Activated CD4-positive, CD25-positive, alpha-beta regulatory T cell (primary cell): ENCODE measurements around the gene CCDC24.

Experiments
- DNase-seq, 4 experiments: peaks; one replicate each; lab custom pipeline; 2025; lab: John Stamatoyannopoulos, UW

The CCDC24 gene

GRCh38 chr1:44027320-44027719 is 35.9 kb downstream of the CCDC24 start:
- DNase-seq, result no peak

- DNase-seq, result no peak
These were observed 38.0 kb downstream of the CCDC24 start for GRCh38 chr1:44029260-44029910.

GRCh38 chr1:44029911-44030604 is 38.7 kb downstream of the CCDC24 start:
- DNase-seq, result peak; percentile 72 to 87 (median 80)

- peak in 2 of 4 experiments; percentile 24 to 31 for DNase-seq
These were observed 39.3 kb downstream of the CCDC24 start for GRCh38 chr1:44030605-44031251.

- DNase-seq, result peak in 2 of 4 experiments; percentile 26 to 31
These were observed 40.1 kb downstream of the CCDC24 start, which contains the start of gene SLC6A9 for GRCh38 chr1:44031252-44032169. SLC6A9 (minus strand) TSS chr1:44031462; CDS start chr1:44024277, 7,185 bp downstream.

- no peak for DNase-seq
These were observed 40.9 kb downstream of the CCDC24 start for GRCh38 chr1:44032170-44032790.

- no peak for DNase-seq
These were observed 41.7 kb downstream of the CCDC24 start for GRCh38 chr1:44033041-44033575.

- no peak for DNase-seq
These were observed 42.4 kb downstream of the CCDC24 start for GRCh38 chr1:44033756-44034155.

- no peak for DNase-seq
These were observed 43.0 kb downstream of the CCDC24 start for GRCh38 chr1:44034423-44034822.

GRCh38 chr1:44034976-44035716 is 43.7 kb downstream of the CCDC24 start:
- DNase-seq, result no peak

GRCh38 chr1:44035726-44036408 is 44.5 kb downstream of the CCDC24 start:
- no peak for DNase-seq

GRCh38 chr1:44036409-44037139 is 45.2 kb downstream of the CCDC24 start:
- peak; percentile 19 to 50 (median 29) for DNase-seq

GRCh38 chr1:44037154-44037553 is 45.8 kb downstream of the CCDC24 start:
- no peak for DNase-seq

- DNase-seq, result no peak
These were observed 47.7 kb downstream of the CCDC24 start for GRCh38 chr1:44038876-44039657.

- DNase-seq, result no peak
These were observed 49.0 kb downstream of the CCDC24 start for GRCh38 chr1:44040418-44040817.

GRCh38 chr1:44040846-44041245 is 49.4 kb downstream of the CCDC24 start:
- DNase-seq, result no peak

GRCh38 chr1:44043176-44044070 is 52.0 kb downstream of the CCDC24 start:
- DNase-seq, result no peak
